ENCODE results near the gene LAIR1.

- TF ChIP-seq CTCF (IDR thresholded peaks at IDR 0.05) (no peak), ZFX (IDR thresholded peaks at IDR 0.05; ENCODE audit: borderline replicate concordance) (no peak)
Measured at GRCh38 chr19:54392105-54392504, 27.4 kb upstream of the LAIR1 start.
